ENCODE measurements around the gene NAA16.

NAA16 gene

GRCh38 chr13:41370736-41371135, 59.7 kb downstream of the NAA16 start:
- in situ Hi-C loops (cut with HindIII; ENCODE audit: low sequenced_read_pairs): loop anchor here (5.0 kb wide), 1 partner anchor 53 kb away; no protein-coding TSS in a partner anchor
- TF ChIP-seq CTCF (IDR thresholded peaks at IDR 0.05; ENCODE audit: low read depth, low read length, missing control alignments): no peak

GRCh38 chr13:41377446-41377845, 66.4 kb downstream of the NAA16 start:
- H3K4me3 ChIP-seq (ENCODE audit: low read depth, low read length): no peak overlapping the region
- DNase-seq (ENCODE audit: low read depth): no peak
- in situ Hi-C loops (cut with HindIII; ENCODE audit: low sequenced_read_pairs): no loop called here
- TF ChIP-seq CTCF (IDR thresholded peaks at IDR 0.05; ENCODE audit: low read depth, low read length, missing control alignments): no peak

More at GRCh38 chr13:41370736-41371135, 59.7 kb downstream of the NAA16 start:
- no peak for DNase-seq (ENCODE audit: low read depth)
- H3K4me3 ChIP-seq (ENCODE audit: low read depth, low read length): no peak overlapping the region

- in situ Hi-C loops (cut with HindIII; ENCODE audit: low sequenced_read_pairs): no loop called here
- TF ChIP-seq CTCF (IDR thresholded peaks at IDR 0.05; ENCODE audit: low read depth, low read length, missing control alignments): no peak
- no peak for DNase-seq (ENCODE audit: low read depth)
- no peak overlapping the region for H3K4me3 ChIP-seq (ENCODE audit: low read depth, low read length)
Observed at GRCh38 chr13:41382431-41382830, 71.4 kb downstream of the NAA16 start.

DNA sequence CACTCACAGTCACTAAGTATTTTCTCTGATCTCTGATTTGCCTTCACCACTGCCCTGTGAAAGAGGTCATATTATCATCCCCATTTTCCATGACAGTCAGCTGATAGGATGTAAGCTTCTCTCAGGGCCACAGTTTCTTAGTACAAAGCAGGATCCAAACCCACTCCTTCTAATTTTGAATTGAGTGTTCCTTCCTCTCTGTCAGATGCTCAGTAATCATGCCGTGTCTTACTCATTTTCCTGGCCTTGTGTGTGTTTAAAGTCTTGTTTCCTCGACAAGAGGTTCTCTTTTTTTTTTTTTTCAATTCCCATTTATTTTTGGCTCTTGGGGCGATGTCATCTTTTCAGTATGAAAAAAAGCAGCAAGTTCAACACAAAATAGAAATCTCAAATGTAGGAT, 72.3 kb downstream of the NAA16 start:
- no peak for DNase-seq (ENCODE audit: low read depth)
- TF ChIP-seq CTCF (IDR thresholded peaks at IDR 0.05; ENCODE audit: low read depth, low read length, missing control alignments): no peak
- in situ Hi-C loops (cut with HindIII; ENCODE audit: low sequenced_read_pairs): no loop called here
- H3K4me3 ChIP-seq (ENCODE audit: low read depth, low read length): no peak overlapping the region

DNA sequence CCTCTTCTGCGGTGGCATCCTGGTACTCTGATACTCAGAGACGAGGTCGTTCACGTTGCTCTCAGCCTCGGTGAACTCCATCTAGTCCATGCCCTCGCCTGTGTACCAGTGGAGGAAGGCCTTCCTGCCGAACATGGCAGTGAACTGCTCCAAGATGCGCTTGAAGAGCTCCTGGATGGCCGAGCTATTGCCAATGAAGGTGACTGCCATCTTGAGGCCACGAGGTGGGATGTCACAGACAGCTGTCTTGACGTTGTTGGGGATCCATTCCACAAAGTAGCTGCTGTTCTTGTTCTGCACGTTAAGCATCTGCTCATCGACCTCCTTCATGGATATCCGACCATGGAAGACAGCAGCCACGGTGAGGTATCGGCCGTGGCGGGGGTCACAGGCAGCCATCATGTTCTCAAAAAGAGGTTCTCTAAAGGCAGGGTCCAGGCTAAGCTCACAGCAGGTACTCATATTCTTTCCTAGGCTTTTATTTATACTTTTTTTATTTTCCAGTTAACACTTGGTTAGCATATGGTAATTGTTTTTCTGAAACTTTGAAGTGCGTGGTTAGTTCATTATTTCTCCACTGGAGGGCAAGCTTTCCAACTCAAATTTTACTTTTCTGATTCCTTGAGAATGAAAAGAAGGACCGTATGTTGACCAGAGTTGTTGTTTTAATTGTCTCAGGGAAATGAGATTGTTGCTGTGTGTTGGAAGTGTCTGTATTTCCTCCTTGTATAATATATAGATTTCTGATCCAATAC, 73.9 kb downstream of the NAA16 start:
- peak; percentile 37 for TF ChIP-seq CTCF (IDR thresholded peaks at IDR 0.05; ENCODE audit: low read depth, low read length, missing control alignments)
- DNase-seq (ENCODE audit: low read depth): no peak
- in situ Hi-C loops (cut with HindIII; ENCODE audit: low sequenced_read_pairs): no loop called here
- H3K4me3 ChIP-seq (ENCODE audit: low read depth, low read length): no peak overlapping the region

GRCh38 chr13:41386211-41386610, 75.1 kb downstream of the NAA16 start:
- H3K4me3 ChIP-seq (ENCODE audit: low read depth, low read length): no peak overlapping the region
- DNase-seq (ENCODE audit: low read depth): no peak
- in situ Hi-C loops (cut with HindIII; ENCODE audit: low sequenced_read_pairs): no loop called here
- no peak for TF ChIP-seq CTCF (IDR thresholded peaks at IDR 0.05; ENCODE audit: low read depth, low read length, missing control alignments)

All from astrocyte of the cerebellum (primary cell).